Measurements from ENCODE around the gene CELF2. TPM values are rescaled to one million over a fixed set of nuclear protein-coding genes. Genes with fewer than 3 reads are reported as not detected.

The CELF2 gene
- total RNA-seq, 1 experiment from 2014 or later, result not detected

GRCh38 chr10:11210211-11210922, 192.7 kb downstream of the CELF2 start:
- no peak overlapping the region for H3K4me3 Mint-ChIP-seq (ENCODE audit: low read depth, unreplicated experiment)
- no TSS peak for BruUV-seq (replicated peaks)
- no peaks in the 10 kb centered on the region for H3K9me3 Mint-ChIP-seq (ENCODE audit: low read depth, unreplicated experiment)
- no peaks in the 10 kb centered on the region for H3K4me1 Mint-ChIP-seq (ENCODE audit: low read depth, unreplicated experiment)
- H3K36me3 Mint-ChIP-seq (ENCODE audit: insufficient read depth, unreplicated experiment), result no peaks in the 10 kb centered on the region
- H3K27ac Mint-ChIP-seq (ENCODE audit: unreplicated experiment), result no peak overlapping the region
- intact Hi-C loops (cut with micrococcal nuclease; ENCODE audit: unreplicated experiment), result no loop called here
- CTCF ChIA-PET, result interaction anchor here (0.7 kb wide), 1 partner anchor 61 kb away, joined by 3 read pairs; no protein-coding TSS in a partner anchor
- H3K27me3 Mint-ChIP-seq (ENCODE audit: unreplicated experiment), result peaks cover 23% of the 10 kb centered on the region
- no peak for TF ChIP-seq CTCF (IDR thresholded peaks at IDR 0.05; ENCODE audit: unreplicated experiment)
- no peak for DNase-seq

GRCh38 chr10:11212288-11213085, 194.8 kb downstream of the CELF2 start:
- Mint-ChIP-seq H3K27me3 (ENCODE audit: unreplicated experiment) (peaks cover 36% of the 10 kb centered on the region), H3K4me1 (ENCODE audit: low read depth, unreplicated experiment) (no peaks in the 10 kb centered on the region), H3K27ac (ENCODE audit: unreplicated experiment) (no peak overlapping the region), H3K4me3 (ENCODE audit: low read depth, unreplicated experiment) (no peak overlapping the region), H3K36me3 (ENCODE audit: insufficient read depth, unreplicated experiment) (no peaks in the 10 kb centered on the region), H3K9me3 (ENCODE audit: low read depth, unreplicated experiment) (no peaks in the 10 kb centered on the region)
- no peak for TF ChIP-seq CTCF (IDR thresholded peaks at IDR 0.05; ENCODE audit: unreplicated experiment)
- BruUV-seq (replicated peaks), result no TSS peak
- CTCF ChIA-PET, result interaction anchor here (0.7 kb wide), 1 partner anchor 1996 kb away, joined by 4 read pairs; no protein-coding TSS in a partner anchor
- intact Hi-C loops (cut with micrococcal nuclease; ENCODE audit: unreplicated experiment), result no loop called here
- no peak for DNase-seq

- Mint-ChIP-seq H3K4me3 (ENCODE audit: low read depth, unreplicated experiment) (no peak overlapping the region), H3K36me3 (ENCODE audit: insufficient read depth, unreplicated experiment) (no peaks in the 10 kb centered on the region), H3K27me3 (ENCODE audit: unreplicated experiment) (peaks cover 36% of the 10 kb centered on the region), H3K4me1 (ENCODE audit: low read depth, unreplicated experiment) (no peaks in the 10 kb centered on the region), H3K27ac (ENCODE audit: unreplicated experiment) (no peak overlapping the region), H3K9me3 (ENCODE audit: low read depth, unreplicated experiment) (no peaks in the 10 kb centered on the region)
- intact Hi-C loops (cut with micrococcal nuclease; ENCODE audit: unreplicated experiment), result no loop called here
- no peak for DNase-seq
- TF ChIP-seq CTCF (IDR thresholded peaks at IDR 0.05; ENCODE audit: unreplicated experiment), result no peak
- CTCF ChIA-PET, result no interaction called here
- BruUV-seq (replicated peaks), result no TSS peak
Measured at GRCh38 chr10:11213137-11213536, 195.5 kb downstream of the CELF2 start.

- no TSS peak for BruUV-seq (replicated peaks)
- Mint-ChIP-seq H3K27me3 (ENCODE audit: unreplicated experiment) (peaks cover 36% of the 10 kb centered on the region), H3K27ac (ENCODE audit: unreplicated experiment) (no peak overlapping the region), H3K4me1 (ENCODE audit: low read depth, unreplicated experiment) (no peaks in the 10 kb centered on the region), H3K36me3 (ENCODE audit: insufficient read depth, unreplicated experiment) (no peaks in the 10 kb centered on the region), H3K4me3 (ENCODE audit: low read depth, unreplicated experiment) (no peak overlapping the region), H3K9me3 (ENCODE audit: low read depth, unreplicated experiment) (no peaks in the 10 kb centered on the region)
- no peak for DNase-seq
- CTCF ChIA-PET, result no interaction called here
- intact Hi-C loops (cut with micrococcal nuclease; ENCODE audit: unreplicated experiment), result no loop called here
- TF ChIP-seq CTCF (IDR thresholded peaks at IDR 0.05; ENCODE audit: unreplicated experiment), result no peak
Measured at GRCh38 chr10:11214407-11214806, 196.7 kb downstream of the CELF2 start.
